Heart left ventricle (tissue), 16 donors: ENCODE data around the gene FBXW7. TPM values are rescaled to one million over a fixed set of nuclear protein-coding genes. Genes with fewer than 3 reads are reported as not detected.

Experiments
- ATAC-seq, 4 donors: fragments of 200-7000 bp; cut with Tn5 transposase; one replicate each; pipeline ENCODE4 v1.9.1; 2020 to 2022; ENCODE audit warnings: moderate library complexity in 4 of 4, mild to moderate bottlenecking in 3 of 4, moderate number of reproducible peaks in 1 of 4
- DNase-seq, 5 donors: peaks; one replicate each; pipeline ENCODE4 v3.0.0-alpha.2; 2020
- H3K27ac ChIP-seq, 12 donors: fragments of 200-600 bp; sonication (generic) in 4 of 12; one replicate each; pipeline versions ENCODE4 v1.5.0 to v1.8.0; 2016 to 2022; ENCODE audit warnings: mild to moderate bottlenecking in 2 of 12
- H3K27me3 ChIP-seq, 9 donors: fragments of 200-600 bp; sonication (generic) in 2 of 9; one replicate each; pipeline versions ENCODE4 v1.5.1 to v1.8.0; 2016 to 2022; ENCODE audit warnings: mild to moderate bottlenecking in 3 of 9
- H3K36me3 ChIP-seq, 9 donors: fragments of 200-600 bp; sonication (generic) in 2 of 9; one replicate each; pipeline versions ENCODE4 v1.5.0 to v1.8.0; 2018 to 2022; ENCODE audit warnings: mild to moderate bottlenecking in 2 of 9
- H3K4me1 ChIP-seq, 12 donors: fragments of 200-600 bp; sonication (generic) in 4 of 12; one replicate each; pipeline versions ENCODE4 v1.5.0 to v1.8.0; 2016 to 2022; ENCODE audit warnings: mild to moderate bottlenecking in 3 of 12
- H3K4me3 ChIP-seq, 12 donors: fragments of 200-600 bp; sonication (generic) in 4 of 12; one replicate each; pipeline versions ENCODE4 v1.5.0 to v1.8.0; 2017 to 2022; ENCODE audit warnings: mild to moderate bottlenecking in 9 of 12, moderate library complexity in 4 of 12
- H3K9me3 ChIP-seq, 12 donors: fragments of 200-600 bp; sonication (generic) in 4 of 12; one replicate each; pipeline versions ENCODE4 v1.5.0 to v1.8.0; 2016 to 2022; ENCODE audit warnings: mild to moderate bottlenecking in 1 of 12
- CTCF ChIP-seq, 12 donors: fragments of 200-600 bp; sonication (generic) in 4 of 12; IDR thresholded peaks; one replicate each; pipeline versions ENCODE4 v1.5.0 to v1.8.0; 2018 to 2022; ENCODE audit warnings: antibody characterized with exemption in 12 of 12, mild to moderate bottlenecking in 5 of 12
- POLR2A ChIP-seq, 2 donors: fragments of 450-650 bp; IDR thresholded peaks; one replicate each; pipeline ENCODE4 v1.6.1; 2017; ENCODE audit warnings: antibody characterized with exemption in 2 of 2, mild to moderate bottlenecking in 2 of 2, moderate library complexity in 2 of 2
- WGBS, 4 donors: extraction: QIAGEN DNeasy Blood & Tissue Kit in 2 of 4; methylation state at CpG; one replicate each; pipeline versions ENCODE4 v1.1.5 to v1.1.7; 2013 to 2018; 5-methylcytosine and 5-hydroxymethylcytosine counted together
- intact Hi-C, 10 donors: fragments of 100-400 bp; cut with DNase I; formaldehyde crosslinking; loops; one replicate each; pipeline versions ENCODE4 v1.11.1 to v1.14.2; 2022
- polyA plus RNA-seq, 2 donors: library from polyadenylated mRNA; stranded (reverse); fragments of 200-250 nt; gene quantifications; one replicate each; pipeline ENCODE4 v1.2.3, GENCODE V29; 2013
- total RNA-seq, 9 donors: library from RNA; depleted of rRNA in 2 of 9; stranded (reverse); fragments of >200 nt in 2 of 9; fragmentation: NEBNext Ultra II Directional in 3 of 9; extraction: Animal tissue kit (Norgen Biotek cat#: 25700) in 3 of 9; gene quantifications; one replicate each; pipeline versions ENCODE4 v1.1.0 to v1.2.4, GENCODE V29; 2016 to 2023
- donor health status: ischemic (EF 13 %, LVEDD 7.1; RV severe dilation, severe dysfunction).
- donor health status: healthy with polysubstance abuse.
- donor health status: DM: no; HTN: yes; CAD: no.
- donor health status: DM: no; HTN: no; CAD: no.
- donor health status: ischemic (EF 25% LVEDD 6.9; RV normal size, moderate dysfunction).
- donor health status: ischemic (EF 25% LVEDD 5.7; RV mildly dilated, moderate dysfunction).
- donor health status: healthy.
- donor health status: DM: yes; HTN: yes; CAD: no.
- donor health status: ischemic (EF 35%, LVEDD 5.7; RV mildly dilated, moderate dysfunction).
- donor health status: nonischemic (EF 11% LVEDD 7.7; RV severe dilation, severe dysfunction).
- donor health status: DM: yes; HTN: yes; CAD: no.
- donor health status: PGD.
- donor health status: ischemic (EF 29% LVEDD 5.4; RV normal size, mild dysfunction).
- donor health status: nonischemic (EF 23%, LVEDD 6.1; RV moderate dilation, normal function).

FBXW7 gene
- total and polyA plus RNA-seq, 11 donors: 20.6 to 74.1 (median 59.8) TPM

DNA sequence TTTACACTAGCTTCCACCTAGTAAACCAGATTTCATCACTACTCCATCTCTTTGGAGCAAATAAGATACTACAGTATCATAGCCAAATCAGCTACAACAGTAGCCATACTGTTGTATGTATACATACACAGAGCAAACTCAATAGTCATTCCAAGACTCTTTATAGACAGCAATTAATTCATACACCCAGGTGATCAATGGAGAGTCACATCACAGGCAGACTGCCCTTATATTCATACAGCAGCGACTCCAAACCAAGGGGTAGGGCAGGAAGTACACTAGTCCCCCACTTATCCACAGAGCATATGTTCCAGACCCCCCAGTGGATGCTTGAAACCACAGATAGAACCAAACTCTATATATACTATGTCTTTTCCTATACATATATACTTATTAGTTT lies 76.6 kb downstream of the FBXW7 start:
- WGBS, 4 donors: 84 to 96% (median 93%) methylated on average over 1 of the region's 1 CpG
- TF ChIP-seq CTCF (IDR thresholded peaks at IDR 0.05) (no peak), POLR2A (IDR thresholded peaks at IDR 0.05) (no peak)
- no peaks in the 10 kb centered on the region for H3K9me3 ChIP-seq
- ATAC-seq (no peak), DNase-seq (no peak)
- no peaks in the 10 kb centered on the region for H3K27me3 ChIP-seq
- H3K4me3 ChIP-seq: no peak overlapping the region
- intact Hi-C loops: loop anchor here in 1 of 10 donors (5.0 kb wide), 2 partner anchors 183 to 278 kb away; no protein-coding TSS in a partner anchor
- H3K4me1 ChIP-seq: peaks cover 0 to 52% (median 3%) of the 10 kb centered on the region in 12 donors
- H3K27ac ChIP-seq: peak overlapping the region in 1 of 12 donors; percentile 55
- no peaks in the 10 kb centered on the region for H3K36me3 ChIP-seq

DNA sequence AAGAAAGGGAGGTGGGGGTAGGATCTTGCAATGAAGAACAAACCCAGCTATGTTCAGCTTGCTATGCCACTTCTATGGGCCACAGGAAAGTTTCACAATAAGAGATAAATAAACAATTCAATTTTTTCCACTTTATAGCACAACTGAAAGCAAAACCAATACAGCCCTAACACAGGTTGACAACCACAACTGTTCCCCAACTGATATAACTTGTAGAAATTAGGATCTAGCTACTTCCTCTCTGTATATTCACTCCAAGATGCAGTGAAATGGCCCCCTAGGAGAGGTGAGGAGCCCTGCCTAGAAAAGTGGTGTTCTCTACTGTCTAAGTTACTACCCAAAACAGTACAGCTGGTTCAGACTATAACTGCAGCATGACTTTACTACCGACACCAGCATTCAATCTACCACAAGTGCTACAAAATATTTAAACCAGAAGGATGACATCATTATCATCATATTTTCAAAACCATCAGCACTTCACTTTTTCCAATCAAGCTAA lies 77.0 kb downstream of the FBXW7 start:
- H3K4me1 ChIP-seq: peaks cover 0 to 48% (median under 1%) of the 10 kb centered on the region in 12 donors
- H3K4me3 ChIP-seq: no peak overlapping the region
- no peak for TF ChIP-seq CTCF (IDR thresholded peaks at IDR 0.05)
- no peak for TF ChIP-seq POLR2A (IDR thresholded peaks at IDR 0.05)
- H3K27me3 ChIP-seq: no peaks in the 10 kb centered on the region
- H3K9me3 ChIP-seq: no peaks in the 10 kb centered on the region
- intact Hi-C loops: loop anchor here in 1 of 10 donors (5.0 kb wide), 2 partner anchors 183 to 278 kb away; no protein-coding TSS in a partner anchor
- H3K36me3 ChIP-seq: no peaks in the 10 kb centered on the region
- H3K27ac ChIP-seq: peak overlapping the region in 1 of 12 donors; percentile 55
- 85 to 92% (median 90%) methylated on average over 1 of the region's 1 CpG for WGBS, 4 donors
- DNase-seq: no peak
- ATAC-seq: no peak

GRCh38 chr4:152456609-152457008 lies 79.3 kb downstream of the FBXW7 start:
- intact Hi-C loops: loop anchor here in 1 of 10 donors (5.0 kb wide), 2 partner anchors 186 to 281 kb away; no protein-coding TSS in a partner anchor
- ATAC-seq (no peak), DNase-seq (no peak)
- Histone ChIP-seq H3K9me3 (no peaks in the 10 kb centered on the region), H3K4me3 (no peak overlapping the region), H3K27ac (no peak overlapping the region), H3K27me3 (no peaks in the 10 kb centered on the region), H3K36me3 (no peaks in the 10 kb centered on the region), H3K4me1 (peaks cover 0 to 35% (median 0%) of the 10 kb centered on the region in 12 donors)
- TF ChIP-seq POLR2A (IDR thresholded peaks at IDR 0.05) (no peak), CTCF (IDR thresholded peaks at IDR 0.05) (no peak)
- 96 to 98% (median 97%) methylated on average over 2 of the region's 2 CpGs for WGBS, 4 donors

- WGBS, 4 donors: 86 to 90% (median 89%) methylated on average over 2 of the region's 2 CpGs
- no peak overlapping the region for H3K27ac ChIP-seq
- H3K36me3 ChIP-seq: no peaks in the 10 kb centered on the region
- H3K4me1 ChIP-seq: peaks cover 0 to 22% (median 0%) of the 10 kb centered on the region in 12 donors
- H3K27me3 ChIP-seq: no peaks in the 10 kb centered on the region
- no peak for DNase-seq
- intact Hi-C loops: loop anchor here in 1 of 10 donors (5.0 kb wide), 2 partner anchors 187 to 282 kb away; no protein-coding TSS in a partner anchor
- H3K9me3 ChIP-seq: no peaks in the 10 kb centered on the region
- no peak for ATAC-seq
- H3K4me3 ChIP-seq: no peak overlapping the region
- TF ChIP-seq CTCF (IDR thresholded peaks at IDR 0.05) (no peak), POLR2A (IDR thresholded peaks at IDR 0.05) (no peak)
These were observed 80.6 kb downstream of the FBXW7 start for GRCh38 chr4:152455311-152455710.
